ENCODE measurements around the gene ZDHHC5. TPM values are rescaled to one million over a fixed set of nuclear protein-coding genes. Genes with fewer than 3 reads are reported as not detected.

ZDHHC5 gene
- total RNA-seq (2022; extraction: Qiagen RNA extraction; ENCODE audit: low read depth) = 72.4 to 79.2 TPM (median 77.8 TPM) in 5 replicates

GRCh38 chr11:57667736-57668433, at the start of gene ZDHHC5:
TSS of gene ZDHHC5 (plus strand) at chr11:57668114. CDS start at chr11:57673091, 4,977 bp downstream.

DNA sequence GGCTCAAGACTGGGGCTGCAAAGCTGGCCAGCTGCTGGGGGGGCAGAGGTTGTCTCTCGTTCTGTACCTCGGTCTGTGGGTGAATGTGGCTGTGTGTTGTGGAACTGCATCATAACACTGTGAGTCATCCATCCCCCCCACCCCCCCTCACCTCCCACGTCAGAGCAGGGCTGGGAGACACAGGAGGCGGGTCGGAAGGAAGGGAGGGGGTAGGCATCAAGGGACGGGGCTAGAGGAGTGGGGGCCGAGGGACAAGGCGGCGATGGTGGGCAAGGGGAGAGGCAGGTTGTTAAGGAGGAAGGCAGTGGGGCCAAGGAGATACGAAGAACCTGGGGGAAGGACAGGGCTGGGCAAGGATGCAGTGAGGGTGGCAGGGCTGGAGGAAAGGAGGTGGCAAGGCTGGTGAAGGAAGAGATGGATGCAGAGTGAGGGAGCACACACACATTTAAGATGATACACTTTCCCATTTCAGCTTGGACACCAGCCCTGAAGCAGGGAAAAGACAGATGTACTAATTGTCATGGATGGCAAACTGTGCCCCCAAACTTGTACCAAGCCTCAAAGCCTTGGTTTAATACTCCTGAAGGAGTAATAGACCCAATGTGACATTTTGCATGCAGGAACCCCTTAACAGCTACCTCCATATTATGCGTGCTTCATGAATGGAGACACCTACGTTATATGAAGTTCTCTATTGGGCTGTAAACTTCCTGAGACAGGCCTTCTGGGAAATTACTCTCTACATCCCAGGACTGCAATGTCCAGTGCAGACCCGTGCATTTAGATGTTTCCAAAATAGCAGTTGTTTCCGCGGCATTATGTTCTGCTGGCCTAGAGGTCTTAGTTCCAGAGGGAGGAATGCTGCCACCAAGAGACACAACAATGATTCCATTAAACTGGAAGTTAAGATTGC, 17.8 kb upstream of the ZDHHC5 start, which contains the start of gene YPEL4:
Gene YPEL4 (minus strand): TSS at position 87 of the 913 bp plus-strand sequence. CDS start 2,805 bp downstream, outside the sequence.

DNA sequence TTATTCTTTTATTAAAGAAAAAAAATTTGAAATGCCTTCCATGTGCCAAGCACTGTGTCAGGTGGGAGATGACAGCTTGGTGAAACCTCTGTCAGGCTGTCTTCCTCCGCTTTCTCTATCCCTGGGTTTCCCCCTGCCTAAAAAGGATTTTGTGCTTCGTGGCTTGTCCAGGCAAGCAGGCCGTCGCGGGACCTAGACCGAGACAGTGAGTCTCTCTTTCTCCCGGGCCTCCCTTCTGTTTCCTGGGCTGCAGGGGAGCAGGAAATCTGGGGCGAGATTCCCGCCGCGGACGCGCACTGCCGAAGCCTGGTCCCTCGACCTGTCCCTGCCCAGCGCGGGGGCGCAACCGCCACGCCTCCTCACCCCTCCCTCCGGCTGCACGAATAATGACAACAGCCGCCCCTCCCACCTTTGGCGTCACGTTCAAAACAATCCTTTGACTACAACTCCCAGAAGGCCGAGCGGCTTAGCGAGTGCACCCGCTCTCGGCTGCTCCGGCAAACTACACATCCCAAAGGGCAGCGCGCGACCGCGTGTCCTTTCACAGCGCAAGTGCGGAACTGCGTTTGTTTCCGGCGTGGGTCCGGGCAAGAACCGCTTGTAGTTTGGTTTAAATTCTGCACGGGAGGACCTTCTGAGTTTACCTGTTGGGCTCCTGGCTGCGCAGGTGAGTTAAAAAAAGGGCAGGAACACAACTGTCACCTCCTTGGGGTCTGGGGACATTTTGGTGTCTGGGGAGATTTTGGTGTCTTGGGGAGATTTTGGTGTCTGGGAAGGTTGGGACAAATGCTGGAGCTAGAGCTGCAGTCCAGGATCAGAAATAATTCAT, 10.5 kb upstream of the ZDHHC5 start, which contains the start of gene CLP1:
Gene CLP1 (plus strand): TSS at position 569 of the 829 bp plus-strand sequence. CDS start 1,715 bp downstream, outside the sequence.

DNA sequence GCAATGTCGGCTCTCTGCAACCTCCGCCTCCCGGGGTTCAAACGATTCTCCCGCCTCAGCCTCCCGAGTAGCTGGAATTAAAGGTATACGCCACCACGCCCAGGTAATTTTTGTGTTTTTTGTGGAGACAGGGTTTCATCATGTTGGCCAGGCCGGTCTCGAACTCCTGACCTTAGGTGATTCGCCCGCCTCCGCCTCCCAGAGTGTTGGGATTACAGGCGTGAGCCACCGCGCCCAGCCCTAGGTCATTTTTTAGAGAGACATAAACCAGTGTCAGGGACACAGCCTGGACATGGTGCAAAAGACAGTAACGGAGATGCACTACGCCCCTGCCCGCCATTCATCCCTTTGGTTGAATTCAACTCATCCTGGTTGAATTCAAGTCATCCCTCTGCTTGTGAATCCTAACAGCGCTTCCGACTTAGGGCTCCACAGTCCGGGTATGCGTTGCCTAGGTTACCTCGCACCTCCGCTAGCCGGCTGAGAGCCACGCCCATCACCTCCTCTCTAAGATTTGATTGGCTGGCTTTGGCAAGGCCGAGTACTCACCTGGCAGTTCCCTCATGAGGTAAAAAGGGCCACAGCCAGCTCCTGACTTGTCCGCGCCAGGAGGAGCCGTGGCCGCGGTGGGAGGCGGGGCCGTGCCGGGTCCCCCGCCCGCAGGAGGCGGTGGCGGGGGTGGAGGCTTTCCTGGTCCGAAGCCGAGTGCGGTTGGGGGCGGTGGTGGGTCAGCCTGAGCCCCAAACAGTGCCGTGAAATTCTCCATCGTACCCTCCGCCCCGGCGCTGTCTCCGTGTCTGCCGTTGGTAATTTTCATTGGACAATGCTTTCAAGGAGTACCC, 43.7 kb downstream of the ZDHHC5 start, which contains the start of gene MED19:
Gene MED19 (minus strand): TSS at position 802 of the 842 bp plus-strand sequence. CDS start 36 bp downstream, at position 766.

DNA sequence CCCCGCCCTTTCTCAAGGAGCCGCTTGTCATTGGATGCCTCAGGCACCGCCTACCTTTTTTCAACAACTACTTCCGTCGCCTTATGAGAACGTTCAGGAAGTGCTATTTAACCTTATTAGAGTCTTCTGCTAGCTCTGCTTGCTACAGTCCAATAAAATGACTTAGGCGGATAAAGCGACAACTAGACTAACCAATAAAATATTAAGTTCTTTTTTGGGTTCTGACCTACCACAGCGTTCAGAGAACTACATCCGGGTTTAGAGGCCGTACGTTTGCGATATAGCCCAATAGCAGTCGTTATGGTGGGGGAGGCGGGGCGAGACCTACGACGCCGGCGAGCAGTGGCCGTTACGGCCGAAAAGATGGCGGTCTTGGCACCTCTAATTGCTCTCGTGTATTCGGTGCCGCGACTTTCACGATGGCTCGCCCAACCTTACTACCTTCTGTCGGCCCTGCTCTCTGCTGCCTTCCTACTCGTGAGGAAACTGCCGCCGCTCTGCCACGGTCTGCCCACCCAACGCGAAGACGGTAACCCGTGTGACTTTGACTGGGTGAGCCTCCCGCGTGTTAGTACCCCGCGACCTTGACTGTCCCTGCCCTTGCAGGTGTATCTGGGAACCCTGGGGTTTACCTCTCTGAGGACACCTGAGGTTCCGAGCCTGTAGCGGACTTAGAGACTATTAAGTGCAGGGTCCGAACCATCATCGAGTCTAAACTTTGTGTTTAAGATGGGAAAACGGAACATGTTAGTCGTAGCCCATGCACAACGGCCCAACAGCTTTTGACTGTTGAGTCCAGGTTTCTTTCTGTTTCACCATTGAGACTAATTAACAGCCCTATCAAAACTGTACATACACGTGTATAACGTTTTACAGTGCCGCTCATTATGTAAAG, 44.6 kb downstream of the ZDHHC5 start, which contains the start of gene TMX2:
Gene TMX2 (plus strand): TSS at position 338 of the 895 bp plus-strand sequence. CDS start 26 bp downstream, at position 364.

DNA sequence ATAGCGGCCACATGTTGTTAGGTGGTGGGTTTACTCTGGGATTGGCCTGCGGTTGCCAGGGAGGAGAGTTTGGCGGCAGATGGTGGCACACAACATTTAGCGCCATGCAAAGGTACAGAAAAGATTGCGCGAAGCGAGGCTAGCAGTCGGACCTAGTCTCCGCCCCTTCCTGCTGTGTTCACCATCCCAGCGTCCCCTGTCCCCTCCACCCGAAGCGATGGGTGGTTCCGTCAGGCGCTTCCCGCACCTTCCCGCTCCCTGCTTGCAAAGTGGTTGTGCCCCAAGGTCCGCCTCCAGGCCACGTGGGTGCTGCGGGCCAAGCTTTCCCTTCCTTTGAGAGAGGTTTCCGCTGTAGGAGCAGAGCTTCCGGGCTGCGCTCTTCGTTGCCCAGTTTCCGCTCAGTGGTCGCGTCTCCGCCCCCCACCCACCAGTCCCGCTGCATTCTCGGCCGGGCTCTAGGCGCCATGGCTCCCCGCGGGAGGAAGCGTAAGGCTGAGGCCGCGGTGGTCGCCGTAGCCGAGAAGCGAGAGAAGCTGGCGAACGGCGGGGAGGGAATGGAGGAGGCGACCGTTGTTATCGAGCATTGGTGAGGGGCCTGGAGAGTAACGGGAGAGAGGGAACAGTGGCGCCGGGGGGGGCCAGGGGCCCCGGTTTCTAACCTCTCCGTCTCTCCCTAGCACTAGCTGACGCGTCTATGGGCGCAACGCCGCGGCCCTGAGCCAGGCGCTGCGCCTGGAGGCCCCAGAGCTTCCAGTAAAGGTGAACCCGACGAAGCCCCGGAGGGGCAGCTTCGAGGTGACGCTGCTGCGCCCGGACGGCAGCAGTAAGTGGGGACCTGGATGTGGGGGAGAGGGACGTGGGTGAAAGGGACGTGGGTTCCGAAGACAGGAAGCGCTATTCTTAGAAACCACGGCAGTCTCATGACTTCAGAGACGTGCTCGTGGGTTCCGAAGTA, 73.5 kb downstream of the ZDHHC5 start, which contains the start of gene SELENOH:
Gene SELENOH (plus strand): TSS at position 360 of the 955 bp plus-strand sequence. CDS start 105 bp downstream, at position 465.

Other genes starting within 250 kb of the ZDHHC5 start
- 0.44 to 0.86 TPM (median 0.61 TPM) in 5 replicates for gene SLC43A3, start 241.0 kb upstream of the ZDHHC5 start, total RNA-seq (2022; extraction: Qiagen RNA extraction; ENCODE audit: low read depth)
- gene RTN4RL2, start 207.6 kb upstream of the ZDHHC5 start, total RNA-seq (2022; extraction: Qiagen RNA extraction; ENCODE audit: low read depth) = 75.3 to 131 TPM (median 110 TPM) in 5 replicates
- gene SLC43A1, start 152.4 kb upstream of the ZDHHC5 start, total RNA-seq (2022; extraction: Qiagen RNA extraction; ENCODE audit: low read depth) = 2.6 to 3.9 TPM (median 3.3 TPM) in 5 replicates
- gene TIMM10, start 137.4 kb upstream of the ZDHHC5 start, total RNA-seq (2022; extraction: Qiagen RNA extraction; ENCODE audit: low read depth) = 154 to 181 TPM (median 169 TPM) in 5 replicates
- not detected in 5 replicates for gene SMTNL1, start 130.5 kb upstream of the ZDHHC5 start, total RNA-seq (2022; extraction: Qiagen RNA extraction; ENCODE audit: low read depth)
- 25.8 to 32.3 TPM (median 27.7 TPM) in 5 replicates for gene UBE2L6, start 100.4 kb upstream of the ZDHHC5 start, total RNA-seq (2022; extraction: Qiagen RNA extraction; ENCODE audit: low read depth)
- gene SERPING1, start 70.4 kb upstream of the ZDHHC5 start, total RNA-seq (2022; extraction: Qiagen RNA extraction; ENCODE audit: low read depth) = 0.29 to 0.55 TPM (median 0.46 TPM) in 5 replicates
- gene YPEL4, start 18.2 kb upstream of the ZDHHC5 start, total RNA-seq (2022; extraction: Qiagen RNA extraction; ENCODE audit: low read depth) = 0.17 to 0.51 TPM (median 0.34 TPM) in 5 replicates
- gene CLP1, start 10.4 kb upstream of the ZDHHC5 start, total RNA-seq (2022; extraction: Qiagen RNA extraction; ENCODE audit: low read depth) = 29.0 to 33.9 TPM (median 30.6 TPM) in 5 replicates
- gene MED19, start 44.1 kb downstream of the ZDHHC5 start, total RNA-seq (2022; extraction: Qiagen RNA extraction; ENCODE audit: low read depth) = 25.5 to 31.3 TPM (median 30.6 TPM) in 5 replicates
- gene TMX2, start 44.5 kb downstream of the ZDHHC5 start, total RNA-seq (2022; extraction: Qiagen RNA extraction; ENCODE audit: low read depth) = 153 to 175 TPM (median 158 TPM) in 5 replicates
- 100 to 153 TPM (median 131 TPM) in 5 replicates for gene SELENOH, start 73.4 kb downstream of the ZDHHC5 start, total RNA-seq (2022; extraction: Qiagen RNA extraction; ENCODE audit: low read depth)
- gene BTBD18, start 83.7 kb downstream of the ZDHHC5 start, total RNA-seq (2022; extraction: Qiagen RNA extraction; ENCODE audit: low read depth) = not detected in 5 replicates
- gene CTNND1, start 93.7 kb downstream of the ZDHHC5 start, total RNA-seq (2022; extraction: Qiagen RNA extraction; ENCODE audit: low read depth) = 57.5 to 73.7 TPM (median 71.6 TPM) in 5 replicates